HG03159 (cell line): Measurements from ENCODE around the gene CEBPZOS.
A peak's percentile ranks its signal among the peaks of the same experiment; 100 is the strongest.

Experiments used
- ATAC-seq: cut with Tn5 transposase; IDR thresholded peaks from one replicate; pipeline ENCODE4 v1.9.1; 2021; ENCODE audit warnings: mild to moderate bottlenecking, moderate library complexity; ENCODE audit not compliant: unreplicated experiment

The CEBPZOS gene

DNA sequence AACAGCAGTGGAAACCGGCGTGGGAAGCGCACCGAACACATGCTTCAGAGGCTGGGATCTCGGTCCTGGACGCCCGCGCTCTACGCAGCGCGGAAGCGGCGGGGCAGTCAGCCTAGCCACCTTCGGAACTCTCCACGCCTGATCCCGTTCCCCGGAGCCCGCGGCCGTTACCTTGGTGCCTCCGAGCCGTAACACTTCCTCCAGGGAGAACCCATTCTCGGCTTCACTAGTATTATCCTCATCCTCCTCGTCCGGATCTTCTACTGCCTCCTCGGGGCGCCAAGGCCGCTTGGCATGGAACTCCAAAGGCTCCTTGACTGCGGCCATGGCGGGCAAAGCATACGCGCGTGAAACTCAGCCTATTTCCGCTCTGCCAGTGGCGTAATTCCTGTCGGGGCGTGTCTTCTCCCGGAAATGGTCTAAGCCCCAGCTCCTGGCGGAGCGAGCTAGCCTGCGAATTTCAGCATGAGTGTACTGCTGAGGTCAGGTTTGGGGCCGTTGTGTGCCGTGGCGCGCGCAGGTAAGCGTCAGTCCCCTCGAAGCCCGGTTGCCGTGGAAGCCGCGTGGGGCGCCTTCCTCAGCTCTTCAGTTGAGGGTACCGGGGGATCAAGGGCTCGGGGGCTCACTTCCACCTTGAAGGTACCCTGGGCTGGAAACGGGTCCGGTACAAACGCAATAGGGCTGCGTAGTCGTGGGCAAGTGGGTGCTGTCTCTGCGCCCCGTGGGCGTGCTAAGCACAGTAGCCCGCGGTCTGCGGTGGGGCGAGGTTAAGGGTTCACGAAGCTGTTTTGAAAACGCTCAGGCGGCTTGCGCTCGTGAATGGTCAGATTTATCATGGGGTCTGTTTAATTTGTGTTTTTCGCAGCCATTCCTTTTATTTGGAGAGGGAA is 35.2 kb downstream of the CEBPZOS start, which contains the start of the genes CEBPZ and NDUFAF7:
Gene CEBPZ (minus strand): TSS at position 356 of the 890 bp plus-strand sequence. CDS start 29 bp downstream, at position 327.
Gene NDUFAF7 (plus strand): TSS at position 418 of the 890 bp plus-strand sequence. CDS start 48 bp downstream, at position 466.
- peak; percentile 88 for ATAC-seq

DNA sequence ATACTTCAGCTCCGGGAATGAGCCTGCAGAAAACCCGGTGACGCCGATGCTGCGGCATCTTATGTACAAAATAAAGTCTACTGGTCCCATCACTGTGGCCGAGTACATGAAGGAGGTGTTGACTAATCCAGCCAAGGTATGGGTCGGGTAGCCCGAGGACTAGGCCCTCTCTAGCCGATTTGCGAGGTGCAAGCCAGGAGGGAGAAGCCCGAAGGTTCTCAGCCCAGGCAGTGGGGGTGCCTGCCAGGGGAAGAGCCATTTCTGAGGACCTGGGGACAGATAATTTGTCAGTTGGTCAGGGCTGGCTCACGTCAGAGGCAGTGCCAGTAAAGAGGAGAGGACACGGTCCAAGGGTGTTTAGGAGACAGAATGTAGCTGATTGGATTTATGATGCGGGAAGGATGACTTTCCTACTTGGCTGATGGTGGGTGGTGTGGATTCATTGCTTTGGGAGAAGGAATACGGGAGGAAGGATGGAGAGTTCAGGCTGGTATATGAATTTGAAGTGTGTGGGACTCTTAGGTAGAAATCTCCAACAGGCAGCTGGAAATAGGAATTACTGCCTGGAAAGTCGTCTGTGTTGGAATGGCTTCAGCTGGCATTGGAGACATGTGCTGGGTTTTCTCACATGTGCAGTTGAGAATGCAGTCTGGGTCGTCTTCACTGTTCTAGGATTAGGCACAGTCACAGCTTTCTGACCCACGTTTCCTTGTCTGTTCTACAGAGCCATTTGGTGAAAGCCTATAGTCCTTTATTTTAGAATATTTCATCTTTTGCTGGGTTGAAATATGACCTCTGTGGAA is 36.0 kb downstream of the CEBPZOS start:
- no peak for ATAC-seq

DNA sequence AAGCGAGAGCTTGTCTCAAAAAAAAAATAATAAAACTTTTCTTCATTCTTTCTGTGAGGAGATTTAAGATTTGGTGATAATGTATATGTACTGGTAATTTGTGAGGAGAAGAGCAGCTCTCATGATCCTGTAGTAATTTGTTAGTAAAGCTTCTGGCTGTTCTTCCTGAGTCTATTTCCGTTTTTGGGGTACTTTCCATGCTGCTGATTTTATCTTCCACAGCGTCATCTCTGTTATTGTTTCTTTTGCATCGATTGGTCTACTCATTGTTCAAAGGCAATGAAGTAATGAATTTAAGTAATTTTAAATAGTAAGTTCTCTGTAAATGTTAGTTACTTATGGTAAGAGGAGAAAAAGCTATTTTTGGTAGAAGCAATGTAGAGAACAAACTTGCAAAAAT is 47.1 kb downstream of the CEBPZOS start:
- ATAC-seq, result no peak

DNA sequence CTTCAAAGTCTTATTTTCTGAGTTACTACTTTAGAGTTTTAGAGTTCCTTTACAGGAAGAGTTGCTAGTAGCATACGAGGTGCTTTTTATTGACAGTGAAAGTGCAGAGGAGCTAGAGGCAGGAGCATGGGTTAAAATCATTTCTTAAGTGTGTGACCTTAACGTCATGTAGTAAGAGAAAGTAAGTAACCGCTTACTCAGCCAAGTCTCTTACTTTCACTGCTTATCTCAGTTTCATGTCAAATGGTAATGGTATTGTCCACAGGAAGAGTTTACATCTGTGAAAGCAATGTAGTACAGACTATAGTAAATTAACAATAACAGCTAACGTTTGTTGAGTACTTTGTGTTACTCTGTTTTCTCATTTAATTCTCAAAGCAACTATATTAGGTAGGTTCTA is 47.7 kb downstream of the CEBPZOS start:
- peak; percentile 81 for ATAC-seq

DNA sequence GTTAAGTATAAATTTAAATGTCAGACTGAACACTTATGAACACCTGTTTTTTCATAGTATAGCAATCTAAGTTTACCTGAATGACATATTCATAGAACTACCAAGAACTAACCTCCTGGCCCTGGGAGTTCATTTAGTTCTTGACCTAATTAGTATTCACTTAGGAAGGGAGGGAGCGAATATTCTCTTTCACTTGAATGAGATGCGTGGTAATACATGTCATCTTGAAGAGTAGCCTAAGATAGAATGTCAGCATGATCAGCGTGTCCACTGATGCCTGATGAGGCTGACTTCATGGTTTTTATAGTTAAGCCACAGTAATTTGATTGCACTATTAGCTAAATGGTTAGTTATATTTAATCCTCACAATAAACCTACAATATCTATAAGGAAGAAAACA is 48.5 kb downstream of the CEBPZOS start:
- ATAC-seq, result no peak

DNA sequence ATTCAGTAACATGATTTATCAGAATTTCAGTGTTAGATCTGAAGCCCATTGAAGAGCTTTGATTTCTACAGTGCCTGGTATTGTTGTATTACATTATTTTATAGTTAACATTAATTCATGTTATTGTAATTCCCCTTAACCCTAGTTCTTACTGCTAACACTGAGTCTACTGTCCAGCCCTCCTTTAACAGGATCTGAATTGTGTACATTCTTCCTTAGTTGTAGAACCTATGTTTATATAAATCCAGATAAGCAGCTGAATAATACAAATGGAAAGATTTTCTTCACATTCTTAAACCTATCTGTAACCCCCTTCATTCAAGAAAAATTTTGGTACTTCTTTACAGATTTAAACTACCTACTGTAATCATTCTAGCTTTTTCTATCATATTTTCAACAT is 49.9 kb downstream of the CEBPZOS start:
- ATAC-seq, result no peak

DNA sequence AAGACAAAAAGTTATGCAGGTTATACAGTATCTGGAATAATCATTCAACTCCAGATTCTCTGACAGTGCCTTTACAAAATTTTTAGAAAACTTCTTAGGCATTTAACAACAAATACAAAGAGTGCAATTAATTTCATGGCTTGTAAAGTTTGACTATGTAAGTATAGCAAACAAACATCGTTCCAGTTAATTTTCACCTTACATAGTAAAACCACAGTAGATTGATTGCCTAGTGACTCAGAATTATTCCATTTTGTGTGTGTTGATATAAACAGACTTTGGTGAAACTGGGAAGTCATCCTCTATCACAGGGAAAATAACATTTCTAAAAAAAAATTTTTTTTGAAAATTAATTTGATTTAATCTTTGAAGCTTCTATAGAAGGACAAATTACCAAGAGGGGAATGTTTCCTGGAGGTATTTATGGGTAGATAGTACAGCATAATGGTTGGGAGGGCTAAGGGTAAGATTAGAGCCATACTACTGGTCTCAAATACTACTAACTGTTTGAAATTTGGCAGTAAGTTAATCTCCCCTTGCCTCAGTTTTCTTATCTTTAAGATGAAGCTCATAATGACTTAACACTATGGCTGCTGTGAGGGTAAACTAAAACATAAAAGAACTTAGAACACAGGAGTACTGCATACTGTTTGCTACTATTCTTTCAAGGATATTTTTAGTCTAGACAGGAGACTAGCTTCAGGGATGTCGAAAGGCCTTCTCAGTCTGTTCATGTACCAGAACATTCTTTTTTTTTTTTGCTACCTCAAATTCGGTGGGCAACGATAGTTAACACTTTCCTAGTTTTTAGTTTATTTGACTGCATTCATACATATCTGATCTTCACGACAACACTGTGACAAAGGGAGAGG is 54.8 kb downstream of the CEBPZOS start:
- no peak for ATAC-seq
